H1 (cell line): ENCODE measurements around the gene GHRHR. TPM values are rescaled to one million over a fixed set of nuclear protein-coding genes. Genes with fewer than 3 reads are reported as not detected.

Experiments used
- ATF2 ChIP-seq: IDR thresholded peaks from 2 replicates; pipeline ENCODE4 v1.6.1; 2012; ENCODE audit warnings: low read length, inconsistent platforms
- GTF2F1 ChIP-seq: IDR thresholded peaks from 2 replicates; pipeline ENCODE4 v1.6.1; 2012; ENCODE audit warnings: low read depth, low read length, improper control_type of control experiment, borderline replicate concordance
- HDAC2 ChIP-seq, 2 experiments: fragments of 300-600 bp in 1 of 2; sonication (generic) in 1 of 2; IDR thresholded peaks; 2 replicates each; pipeline ENCODE4 v1.6.1; 2011 to 2012; ENCODE audit warnings: low read depth in 2 of 2, low read length in 2 of 2, mild to moderate bottlenecking in 2 of 2, moderate library complexity in 2 of 2, borderline replicate concordance in 1 of 2, inconsistent platforms in 1 of 2
- polyA plus RNA-seq, 7 experiments: library from polyadenylated mRNA; depleted of rRNA in 3 of 7; stranded (reverse) in 5 of 7; unstranded in 2 of 7; fragments of >200 nt in 5 of 7; fragments of 200-250 nt in 2 of 7; gene quantifications; 1 replicate in 5 of 7; 2 replicates in 1 of 7; 4 replicates in 1 of 7; pipeline versions ENCODE4 v1.2.1 to v1.2.3, GENCODE V29; 2011 to 2013; ENCODE audit warnings: missing spikeins in 2 of 7, mixed read lengths in 2 of 7
- total RNA-seq: library from RNA; stranded (reverse); fragmentation: NEBNext Ultra II Directional; extraction: Animal tissue kit (Norgen Biotek cat#: 25700); gene quantifications from 2 replicates; pipeline ENCODE4 v1.2.1, GENCODE V29; 2021

GHRHR gene
- total and polyA plus RNA-seq, 2 of the 8 experiments (the other 6 are each of a cell fraction or from before 2014, with no cell fraction given): 0.60 to 6.5 TPM

GRCh38 chr7:30920021-30920583 lies 43.7 kb upstream of the GHRHR start (continued):
- TF ChIP-seq ATF2: no peak
- no peak for TF ChIP-seq HDAC2 (IDR thresholded peaks at IDR 0.05; ENCODE audit: borderline replicate concordance in 1 of 2, low read depth in 2 of 2, low read length in 2 of 2)
- TF ChIP-seq GTF2F1: no peak
